ENCODE results near the gene DMBT1.
"Not testable (repeated sequence)": the region's sequence is repeated elsewhere in the genome, so short reads cannot be mapped to it uniquely, and the experiment has no call there.

The DMBT1 gene

GRCh38 chr10:122588381-122588780 lies 27.8 kb downstream of the DMBT1 start:
- Mint-ChIP-seq H3K9me3 (no peaks in the 10 kb centered on the region), H3K27ac (no peak overlapping the region), H3K36me3 (no peaks in the 10 kb centered on the region), H3K4me3 (no peak overlapping the region), H3K4me1 (no peaks in the 10 kb centered on the region)
- ATAC-seq: no peak
- no peak for DNase-seq (ENCODE audit: low spot score in 2 of 2)

- Mint-ChIP-seq H3K4me3 (no peak overlapping the region), H3K9me3 (no peaks in the 10 kb centered on the region), H3K36me3 (no peaks in the 10 kb centered on the region), H3K27ac (no peak overlapping the region), H3K4me1 (no peaks in the 10 kb centered on the region)
- DNase-seq (ENCODE audit: low spot score in 2 of 2): no peak
- peak; percentile 20 for ATAC-seq
Observed at GRCh38 chr10:122590153-122590552, 29.6 kb downstream of the DMBT1 start.

- DNase-seq (ENCODE audit: low spot score in 2 of 2) (no peak), ATAC-seq (no peak)
- Mint-ChIP-seq H3K27ac (no peak overlapping the region), H3K4me1 (no peaks in the 10 kb centered on the region), H3K4me3 (no peak overlapping the region), H3K36me3 (no peaks in the 10 kb centered on the region), H3K9me3 (no peaks in the 10 kb centered on the region)
Observed at GRCh38 chr10:122591736-122592135, 31.2 kb downstream of the DMBT1 start.

GRCh38 chr10:122592161-122592560 lies 31.6 kb downstream of the DMBT1 start:
- ATAC-seq (no peak), DNase-seq (ENCODE audit: low spot score in 2 of 2) (no peak)
- H3K4me3 Mint-ChIP-seq: no peak overlapping the region
- H3K9me3 Mint-ChIP-seq: no peaks in the 10 kb centered on the region
- H3K27ac Mint-ChIP-seq: no peak overlapping the region
- no peaks in the 10 kb centered on the region for H3K36me3 Mint-ChIP-seq
- H3K4me1 Mint-ChIP-seq: no peaks in the 10 kb centered on the region

GRCh38 chr10:122617476-122618270 lies 57.1 kb downstream of the DMBT1 start:
- Mint-ChIP-seq H3K4me3 (no peak overlapping the region), H3K27ac (no peak overlapping the region), H3K4me1 (no peaks in the 10 kb centered on the region), H3K36me3 (no peaks in the 10 kb centered on the region), H3K9me3 (no peaks in the 10 kb centered on the region)
- DNase-seq (ENCODE audit: low spot score in 2 of 2) (no peak), ATAC-seq (peak; percentile 34)

GRCh38 chr10:122618461-122619165 lies 58.1 kb downstream of the DMBT1 start:
- no peak overlapping the region for H3K4me3 Mint-ChIP-seq
- peak; percentile 37 for ATAC-seq

GRCh38 chr10:122620961-122621360 lies 60.4 kb downstream of the DMBT1 start:
- not testable (repeated sequence) for H3K4me1 Mint-ChIP-seq

More at GRCh38 chr10:122618461-122619165, 58.1 kb downstream of the DMBT1 start:
- no peak overlapping the region for H3K27ac Mint-ChIP-seq
- H3K36me3 Mint-ChIP-seq: no peaks in the 10 kb centered on the region
- DNase-seq (ENCODE audit: low spot score in 2 of 2): no peak
- H3K9me3 Mint-ChIP-seq: no peaks in the 10 kb centered on the region
- no peaks in the 10 kb centered on the region for H3K4me1 Mint-ChIP-seq

GRCh38 chr10:122624546-122624945 lies 64.0 kb downstream of the DMBT1 start:
- Mint-ChIP-seq H3K4me3 (no peak overlapping the region), H3K27ac (no peak overlapping the region), H3K36me3 (no peaks in the 10 kb centered on the region), H3K9me3 (no peaks in the 10 kb centered on the region), H3K4me1 (no peaks in the 10 kb centered on the region)
- DNase-seq (ENCODE audit: low spot score in 2 of 2) (no peak), ATAC-seq (no peak)

More at GRCh38 chr10:122620961-122621360, 60.4 kb downstream of the DMBT1 start:
- not testable (repeated sequence) for H3K4me3 Mint-ChIP-seq; H3K9me3 Mint-ChIP-seq; DNase-seq (ENCODE audit: low spot score in 2 of 2); H3K36me3 Mint-ChIP-seq; ATAC-seq; H3K27ac Mint-ChIP-seq

- ATAC-seq: no peak
- no peak overlapping the region for H3K27ac Mint-ChIP-seq
- H3K4me3 Mint-ChIP-seq: no peak overlapping the region
- H3K36me3 Mint-ChIP-seq: no peaks in the 10 kb centered on the region
- DNase-seq (ENCODE audit: low spot score in 2 of 2): no peak
- H3K4me1 Mint-ChIP-seq: no peaks in the 10 kb centered on the region
- no peaks in the 10 kb centered on the region for H3K9me3 Mint-ChIP-seq
Observed at GRCh38 chr10:122630526-122630925, 70.0 kb downstream of the DMBT1 start.

- ATAC-seq (no peak), DNase-seq (ENCODE audit: low spot score in 2 of 2) (no peak)
- no peaks in the 10 kb centered on the region for H3K4me1 Mint-ChIP-seq
- no peak overlapping the region for H3K4me3 Mint-ChIP-seq
- H3K36me3 Mint-ChIP-seq: no peaks in the 10 kb centered on the region
- H3K9me3 Mint-ChIP-seq: no peaks in the 10 kb centered on the region
- H3K27ac Mint-ChIP-seq: no peak overlapping the region
Observed at GRCh38 chr10:122632031-122632430, 71.5 kb downstream of the DMBT1 start.

GRCh38 chr10:122632576-122632975 lies 72.0 kb downstream of the DMBT1 start:
- no peak for DNase-seq (ENCODE audit: low spot score in 2 of 2)
- no peak for ATAC-seq
- Mint-ChIP-seq H3K9me3 (no peaks in the 10 kb centered on the region), H3K4me3 (no peak overlapping the region), H3K27ac (no peak overlapping the region), H3K36me3 (no peaks in the 10 kb centered on the region), H3K4me1 (no peaks in the 10 kb centered on the region)

- no peak for DNase-seq (ENCODE audit: low spot score in 2 of 2)
- Mint-ChIP-seq H3K9me3 (no peaks in the 10 kb centered on the region), H3K4me3 (no peak overlapping the region), H3K27ac (no peak overlapping the region), H3K36me3 (no peaks in the 10 kb centered on the region), H3K4me1 (no peaks in the 10 kb centered on the region)
- no peak for ATAC-seq
Observed at GRCh38 chr10:122636953-122637352, 76.4 kb downstream of the DMBT1 start.

GRCh38 chr10:122637376-122637775 lies 76.8 kb downstream of the DMBT1 start:
- H3K27ac Mint-ChIP-seq: no peak overlapping the region

GRCh38 chr10:122638106-122638505 lies 77.6 kb downstream of the DMBT1 start:
- Mint-ChIP-seq H3K4me1 (no peaks in the 10 kb centered on the region), H3K9me3 (no peaks in the 10 kb centered on the region), H3K4me3 (no peak overlapping the region), H3K27ac (no peak overlapping the region), H3K36me3 (no peaks in the 10 kb centered on the region)
- DNase-seq (ENCODE audit: low spot score in 2 of 2): no peak
- ATAC-seq: no peak

More at GRCh38 chr10:122637376-122637775, 76.8 kb downstream of the DMBT1 start:
- H3K36me3 Mint-ChIP-seq: no peaks in the 10 kb centered on the region
- ATAC-seq (no peak), DNase-seq (ENCODE audit: low spot score in 2 of 2) (no peak)
- H3K4me1 Mint-ChIP-seq: no peaks in the 10 kb centered on the region
- H3K9me3 Mint-ChIP-seq: no peaks in the 10 kb centered on the region
- H3K4me3 Mint-ChIP-seq: no peak overlapping the region

- no peak for DNase-seq (ENCODE audit: low spot score in 2 of 2)
- Mint-ChIP-seq H3K4me1 (no peaks in the 10 kb centered on the region), H3K4me3 (no peak overlapping the region), H3K27ac (no peak overlapping the region), H3K9me3 (no peaks in the 10 kb centered on the region), H3K36me3 (no peaks in the 10 kb centered on the region)
- no peak for ATAC-seq
Observed at GRCh38 chr10:122639801-122640200, 79.2 kb downstream of the DMBT1 start.

- Mint-ChIP-seq H3K4me3 (no peak overlapping the region), H3K36me3 (no peaks in the 10 kb centered on the region), H3K4me1 (no peaks in the 10 kb centered on the region), H3K27ac (no peak overlapping the region), H3K9me3 (no peaks in the 10 kb centered on the region)
- ATAC-seq (no peak), DNase-seq (ENCODE audit: low spot score in 2 of 2) (no peak)
Observed at GRCh38 chr10:122640921-122641320, 80.4 kb downstream of the DMBT1 start.
